Measurements from ENCODE around the gene DUOX1.

The DUOX1 gene

DNA sequence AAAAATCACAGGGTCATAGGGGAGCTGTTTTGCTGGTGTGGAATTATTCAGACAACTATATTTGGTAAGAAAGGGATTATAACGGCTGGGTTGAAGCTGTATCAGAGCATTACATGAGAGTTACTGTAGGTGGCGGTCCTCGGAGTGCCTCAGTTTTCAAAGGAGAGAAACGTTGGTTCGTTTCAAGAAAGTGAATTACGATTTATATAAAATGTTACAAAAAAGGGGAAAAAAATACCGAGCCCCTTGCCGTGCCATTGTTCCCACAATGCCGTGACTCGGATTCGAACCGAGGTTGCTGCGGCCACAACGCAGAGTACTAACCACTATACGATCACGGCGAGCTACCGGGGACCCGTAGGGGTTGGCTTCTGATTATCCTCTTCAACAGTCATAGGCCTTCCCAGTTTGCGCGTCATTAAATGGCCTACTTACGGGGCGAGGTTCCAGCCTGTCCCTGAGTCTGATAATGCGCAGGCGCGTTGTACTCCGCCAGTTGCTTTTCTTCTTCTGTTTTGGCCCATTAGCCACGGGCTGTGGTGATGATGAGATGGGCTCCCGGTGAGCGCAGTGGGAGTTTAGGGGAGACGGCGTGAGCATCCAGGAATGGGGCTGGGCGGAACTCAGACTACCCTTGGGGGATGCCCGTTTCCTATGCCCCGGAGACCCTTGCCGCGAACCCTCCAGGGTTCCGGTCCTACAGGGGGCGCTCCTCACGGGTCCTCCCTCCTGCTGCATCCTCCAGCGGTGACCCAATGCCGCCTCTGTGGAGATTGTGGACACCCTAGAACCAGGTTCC lies 68.7 kb downstream of the DUOX1 start:
- DNase-seq = peak; percentile 82

GRCh38 chr15:45199136-45199810 lies 69.5 kb downstream of the DUOX1 start:
- DNase-seq = no peak

- DNase-seq = peak; percentile 63
Observed at GRCh38 chr15:45200001-45200798, 70.4 kb downstream of the DUOX1 start.

DNA sequence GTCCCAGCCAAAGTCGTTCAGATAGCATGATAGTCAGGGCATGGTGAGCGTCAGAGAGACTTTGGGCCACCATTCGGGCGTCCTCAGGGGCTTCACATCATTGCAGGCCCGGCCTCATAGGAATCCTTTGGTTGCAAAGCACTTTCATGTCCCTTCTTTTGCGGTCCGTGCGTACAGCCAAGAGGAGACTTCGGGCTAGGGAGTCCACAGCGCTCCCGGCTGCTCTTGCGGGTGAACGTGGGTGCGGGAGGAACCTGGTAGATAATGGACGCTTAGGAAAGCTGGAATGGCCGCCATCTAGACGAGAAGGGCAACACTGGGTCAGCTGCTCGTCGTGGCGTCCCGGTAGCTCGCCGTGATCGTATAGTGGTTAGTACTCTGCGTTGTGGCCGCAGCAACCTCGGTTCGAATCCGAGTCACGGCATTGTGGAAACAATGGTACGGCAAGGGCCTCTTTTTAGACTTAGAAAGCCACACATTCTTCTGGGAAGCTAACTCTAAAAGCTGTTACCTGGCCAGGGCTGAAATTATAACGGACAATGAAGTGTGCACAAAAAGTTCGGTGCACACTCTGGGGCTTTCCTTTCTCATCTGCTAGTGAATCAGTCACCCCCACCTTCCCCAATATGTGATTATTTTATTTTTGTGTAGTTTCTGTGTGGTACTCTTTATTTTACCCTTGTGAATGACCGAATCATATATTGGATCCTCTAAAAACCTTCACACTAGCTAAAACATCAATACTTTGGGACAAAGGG lies 71.2 kb downstream of the DUOX1 start:
- DNase-seq = peak; percentile 24

DNA sequence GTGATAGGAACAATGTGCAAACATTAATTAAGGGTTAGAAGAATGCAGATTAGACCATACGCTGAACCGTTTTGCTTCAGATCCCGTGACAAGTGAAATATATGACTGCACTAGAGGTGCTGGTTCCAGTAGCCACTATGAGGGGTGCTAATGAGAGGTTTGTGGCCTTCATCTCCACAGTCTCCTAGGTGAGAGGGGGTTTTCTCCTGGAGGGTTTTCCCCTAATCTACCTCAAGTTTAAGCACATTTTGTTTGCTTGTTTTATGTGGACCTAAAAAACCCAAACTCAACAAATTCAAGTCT lies 71.7 kb downstream of the DUOX1 start:
- no peak for DNase-seq

- DNase-seq = no peak
Observed at GRCh38 chr15:45201869-45202268, 72.1 kb downstream of the DUOX1 start.

DNA sequence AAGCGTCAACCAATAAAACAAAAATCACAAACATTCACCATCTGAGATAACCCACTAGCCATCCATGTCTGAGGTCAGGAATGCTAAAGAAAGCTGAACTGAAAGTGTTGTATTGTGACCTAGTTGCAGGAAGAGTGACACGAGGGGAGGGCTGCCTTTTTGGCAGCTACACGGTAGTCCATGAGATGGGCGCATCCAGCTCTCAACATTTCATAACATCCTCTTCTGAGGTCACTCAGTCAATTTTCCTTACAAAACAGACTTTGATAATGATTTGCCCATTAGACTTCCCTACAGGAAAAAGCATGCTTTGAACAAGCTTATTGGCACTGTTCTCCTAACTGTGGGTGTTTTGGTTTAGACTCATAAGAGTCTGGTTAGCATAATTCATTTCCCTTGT lies 73.4 kb downstream of the DUOX1 start:
- DNase-seq = no peak

DNA sequence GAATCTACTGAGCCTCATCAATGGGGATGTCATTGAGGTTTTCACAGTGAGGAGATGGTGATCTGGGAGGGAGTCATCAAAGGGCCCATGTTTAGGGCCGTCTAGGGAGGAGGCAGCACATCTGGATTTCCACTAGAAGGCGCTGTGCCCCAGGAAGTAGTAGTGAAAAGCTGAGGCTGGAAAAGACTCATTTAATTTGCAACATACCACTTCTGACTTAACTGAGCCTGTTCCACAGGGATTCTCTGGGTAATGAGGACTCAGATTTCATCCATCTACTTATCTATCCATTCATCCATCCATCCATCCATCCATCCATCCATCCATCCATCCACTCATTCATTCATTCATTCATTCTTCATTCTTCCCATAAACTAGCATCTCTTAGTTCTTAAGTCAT lies 75.4 kb downstream of the DUOX1 start:
- no peak for DNase-seq

DNA sequence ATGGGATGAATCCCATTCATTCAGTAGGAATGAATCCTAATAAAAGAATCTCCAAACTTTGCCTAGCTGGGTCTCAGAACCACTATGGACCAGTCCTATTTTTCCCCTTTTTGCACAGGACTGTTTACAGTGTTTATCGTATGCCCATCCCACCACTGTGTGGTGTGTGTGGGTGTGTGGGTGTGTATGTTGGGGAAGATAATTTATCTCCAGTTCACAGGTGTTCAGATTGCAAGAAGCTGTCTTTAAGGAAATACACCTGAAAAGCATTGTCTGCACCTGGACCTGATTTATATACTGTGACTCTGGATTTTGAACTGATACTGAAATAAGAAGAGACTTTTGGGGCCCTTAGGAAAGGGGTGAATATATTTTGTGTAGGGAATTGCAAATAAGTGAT lies 82.7 kb downstream of the DUOX1 start:
- no peak for DNase-seq

Measured in SIG-M5 (cell line).